ENCODE data around the gene ACTR6.

Gene ACTR6

DNA sequence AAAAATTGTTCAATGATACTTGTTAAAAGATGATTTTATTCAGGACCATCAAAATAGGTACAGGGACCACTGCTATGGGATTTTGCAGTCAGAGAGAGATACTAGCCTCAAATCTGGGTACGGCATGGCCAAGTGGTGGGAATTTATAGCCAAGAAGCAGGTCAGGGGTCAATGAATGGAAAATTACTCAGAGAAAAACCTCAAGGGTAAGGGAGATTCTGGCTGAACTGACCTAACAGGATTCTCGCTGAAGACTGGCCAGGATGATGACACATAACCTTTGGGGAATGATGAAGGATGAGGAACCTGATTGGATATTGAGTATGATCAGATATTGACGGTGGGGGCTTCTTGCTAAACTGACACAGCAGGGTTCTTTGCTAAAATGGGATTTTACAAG, 33.6 kb downstream of the ACTR6 start:
- DNase-seq (ENCODE audit: low spot score), result no peak
- no peak overlapping the region for H3K27ac ChIP-seq
- TF ChIP-seq, protein P1, sequence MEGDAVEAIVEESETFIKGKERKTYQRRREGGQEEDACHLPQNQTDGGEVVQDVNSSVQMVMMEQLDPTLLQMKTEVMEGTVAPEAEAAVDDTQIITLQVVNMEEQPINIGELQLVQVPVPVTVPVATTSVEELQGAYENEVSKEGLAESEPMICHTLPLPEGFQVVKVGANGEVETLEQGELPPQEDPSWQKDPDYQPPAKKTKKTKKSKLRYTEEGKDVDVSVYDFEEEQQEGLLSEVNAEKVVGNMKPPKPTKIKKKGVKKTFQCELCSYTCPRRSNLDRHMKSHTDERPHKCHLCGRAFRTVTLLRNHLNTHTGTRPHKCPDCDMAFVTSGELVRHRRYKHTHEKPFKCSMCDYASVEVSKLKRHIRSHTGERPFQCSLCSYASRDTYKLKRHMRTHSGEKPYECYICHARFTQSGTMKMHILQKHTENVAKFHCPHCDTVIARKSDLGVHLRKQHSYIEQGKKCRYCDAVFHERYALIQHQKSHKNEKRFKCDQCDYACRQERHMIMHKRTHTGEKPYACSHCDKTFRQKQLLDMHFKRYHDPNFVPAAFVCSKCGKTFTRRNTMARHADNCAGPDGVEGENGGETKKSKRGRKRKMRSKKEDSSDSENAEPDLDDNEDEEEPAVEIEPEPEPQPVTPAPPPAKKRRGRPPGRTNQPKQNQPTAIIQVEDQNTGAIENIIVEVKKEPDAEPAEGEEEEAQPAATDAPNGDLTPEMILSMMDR (conservative IDR thresholded peaks at IDR 0.05; ENCODE audit: low read depth), result no peak
- ChIA-PET CTCF (interaction anchor here (0.7 to 1.4 kb wide), 5 partner anchors 88 to 553 kb away, joined by 3 to 6 read pairs (median 4); no protein-coding TSS in a partner anchor), POLR2A (ENCODE audit: low non-redundant PET) (no interaction called here)

DNA sequence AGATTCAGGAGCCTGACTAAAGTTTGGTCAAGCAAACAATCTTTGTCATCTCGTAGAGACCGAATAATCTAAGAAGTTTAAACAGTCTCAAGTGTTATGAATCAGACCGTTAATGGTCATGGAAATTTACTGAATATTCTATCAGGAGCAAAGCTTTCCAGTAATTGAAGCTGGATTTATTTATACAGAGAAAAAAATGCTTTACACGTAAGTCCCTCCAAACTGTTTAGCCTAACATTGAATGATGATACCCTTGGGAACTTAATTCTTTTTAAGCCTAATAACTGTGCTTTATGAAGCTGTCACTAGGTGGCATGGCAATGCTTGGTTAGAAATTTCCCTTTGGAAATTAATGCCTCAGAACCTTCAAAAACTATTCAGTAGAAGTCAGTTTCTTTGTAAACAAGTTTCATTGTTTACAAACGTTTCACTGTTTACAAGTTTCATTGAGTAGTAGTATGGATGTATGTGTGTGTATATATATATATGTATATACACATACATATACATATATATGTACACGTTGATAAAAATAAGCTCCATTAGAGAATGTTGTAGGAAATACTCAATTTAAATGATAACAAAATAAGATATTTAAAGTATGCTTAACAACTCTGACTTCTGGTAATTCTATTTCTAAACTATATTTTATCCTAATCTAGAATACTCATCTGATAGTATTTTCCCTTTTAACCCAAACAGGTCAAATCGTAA, 34.1 kb downstream of the ACTR6 start:
- H3K27ac ChIP-seq, result no peak overlapping the region
- peak; percentile 30 for DNase-seq (ENCODE audit: low spot score)
- POLR2A ChIA-PET (ENCODE audit: low non-redundant PET), result no interaction called here
- CTCF ChIA-PET, result interaction anchor here (0.6 to 1.4 kb wide), 9 partner anchors 74 to 553 kb away, joined by 3 to 9 read pairs (median 4); no protein-coding TSS in a partner anchor
- TF ChIP-seq, protein P1 (conservative IDR thresholded peaks at IDR 0.05; ENCODE audit: low read depth), result peak; percentile 83

DNA sequence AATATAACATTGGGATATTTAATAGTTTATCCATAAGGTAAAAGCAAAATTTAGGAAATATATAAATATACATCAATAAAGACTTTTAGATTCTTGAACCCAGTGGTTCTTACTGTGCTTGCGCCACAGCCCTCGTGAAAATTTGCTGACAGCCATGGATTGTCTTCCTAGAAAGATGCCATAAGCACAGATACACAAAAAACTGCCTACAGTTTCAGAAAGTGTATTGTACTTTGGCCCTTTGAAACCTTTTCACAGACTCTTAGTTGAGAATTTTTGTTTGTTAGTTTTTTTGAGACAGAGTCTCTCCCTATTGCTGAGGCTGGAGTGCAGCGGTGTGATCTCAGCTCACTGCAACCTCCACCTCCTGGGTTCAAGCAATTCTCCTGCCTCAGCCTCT, 38.2 kb downstream of the ACTR6 start:
- ChIA-PET POLR2A (ENCODE audit: low non-redundant PET) (no interaction called here), CTCF (no interaction called here)
- TF ChIP-seq, protein P1 (conservative IDR thresholded peaks at IDR 0.05; ENCODE audit: low read depth), result no peak
- H3K27ac ChIP-seq, result no peak overlapping the region
- no peak for DNase-seq (ENCODE audit: low spot score)

DNA sequence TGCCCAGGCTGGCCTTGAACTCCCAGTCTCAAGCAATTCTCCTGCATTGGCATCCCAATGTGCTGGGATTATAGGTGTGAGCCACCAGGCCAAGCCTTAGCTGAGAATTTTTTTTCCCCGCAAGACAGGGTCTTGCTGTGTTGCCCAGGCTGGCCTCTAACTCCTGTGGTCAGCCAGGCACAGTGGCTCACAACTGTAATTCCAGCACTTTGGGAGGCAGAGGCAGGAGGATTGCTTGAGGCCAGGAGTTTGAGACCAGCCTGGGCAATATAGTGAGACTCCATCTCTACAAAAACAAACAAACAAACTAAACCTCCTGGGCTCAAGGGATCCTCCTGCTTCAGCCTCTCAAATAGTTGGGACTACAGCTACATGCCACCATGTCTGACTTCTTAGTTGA, 39.0 kb downstream of the ACTR6 start:
- no peak for DNase-seq (ENCODE audit: low spot score)
- ChIA-PET CTCF (no interaction called here), POLR2A (ENCODE audit: low non-redundant PET) (no interaction called here)
- H3K27ac ChIP-seq, result no peak overlapping the region
- TF ChIP-seq, protein P1 (conservative IDR thresholded peaks at IDR 0.05; ENCODE audit: low read depth), result no peak

DNA sequence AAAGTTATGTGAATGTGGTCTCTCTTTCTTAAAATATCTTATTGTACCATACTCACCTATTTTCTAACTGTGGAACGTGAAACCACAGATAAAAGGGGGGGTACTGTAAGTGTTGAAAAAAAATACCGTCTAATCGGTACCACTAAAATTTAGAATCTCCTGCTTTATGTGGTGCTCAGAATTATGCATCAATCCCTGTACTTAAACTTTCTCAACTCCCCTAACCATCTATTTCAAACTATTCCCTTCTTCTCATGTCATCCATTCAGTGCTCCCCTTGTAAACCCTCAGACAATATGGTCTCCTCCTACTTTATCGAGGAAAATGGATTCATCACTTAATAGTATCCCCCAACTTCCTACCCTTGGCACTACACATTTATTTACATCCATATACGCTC, 42.5 kb downstream of the ACTR6 start:
- ChIA-PET CTCF (no interaction called here), POLR2A (ENCODE audit: low non-redundant PET) (no interaction called here)
- no peak overlapping the region for H3K27ac ChIP-seq
- DNase-seq (ENCODE audit: low spot score), result no peak
- TF ChIP-seq, protein P1 (conservative IDR thresholded peaks at IDR 0.05; ENCODE audit: low read depth), result no peak

DNA sequence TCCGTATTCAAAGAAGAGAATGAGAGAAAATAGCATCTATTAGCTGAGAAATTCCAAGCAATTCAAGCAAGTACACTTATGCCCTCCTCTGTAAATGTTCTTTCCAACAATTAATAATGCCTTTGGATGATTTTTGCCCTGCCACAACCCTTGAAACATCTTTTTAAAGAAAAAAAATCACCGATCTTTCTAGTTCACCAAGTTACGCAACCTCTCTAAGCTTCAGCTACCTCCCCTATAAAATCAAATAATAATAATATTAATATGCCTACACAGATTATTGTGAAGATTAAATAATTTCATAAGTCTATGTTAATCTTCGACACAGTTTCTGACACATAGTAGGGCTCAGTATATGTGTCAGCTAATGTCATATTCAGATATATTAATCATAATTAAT, 47.1 kb downstream of the ACTR6 start:
- no peak for DNase-seq (ENCODE audit: low spot score)
- ChIA-PET CTCF (interaction anchor here (0.6 kb wide), 1 partner anchor 29 kb away, joined by 5 read pairs; no protein-coding TSS in a partner anchor), POLR2A (ENCODE audit: low non-redundant PET) (no interaction called here)
- TF ChIP-seq, protein P1 (conservative IDR thresholded peaks at IDR 0.05; ENCODE audit: low read depth), result no peak
- no peak overlapping the region for H3K27ac ChIP-seq

Data from RWPE1 (cell line).